Endothelial cell of umbilical vein (primary cell): Measurements from ENCODE around the gene MSI1. TPM values are rescaled to one million over a fixed set of nuclear protein-coding genes. Genes with fewer than 3 reads are reported as not detected.

Source experiments
- BruUV-seq: library from RNA; stranded (reverse); fragments of 400-500 nt; replicated peaks from 2 replicates; lab custom pipeline; 2021; lab: Mats Ljungman, UMichigan
- CTCF ChIA-PET: fragments of 300-600, 350-600 bp; sonication (Branson Sonifier 250); formaldehyde crosslinking; loops from one replicate; lab custom pipeline; 2021; ENCODE audit warnings: antibody characterized with exemption, inconsistent platforms; lab: Charles Lee
- POLR2A ChIA-PET: fragments of 300-600, 350-600 bp; sonication (Branson Sonifier 250); formaldehyde crosslinking; loops from one replicate; lab custom pipeline; 2021; ENCODE audit warnings: antibody characterized with exemption, inconsistent platforms; lab: Charles Lee
- DNase-seq: peaks from one replicate; pipeline ENCODE4 v3.0.0-alpha.2; 2011; ENCODE audit warnings: low read depth, low spot score
- FAIRE-seq: peaks from 2 replicates; lab custom pipeline; 2011; peaks lifted over from hg19 to GRCh38; lab: Jason Lieb, UNC
- H2AFZ ChIP-seq: 2 replicates; pipeline ENCODE4 v1.6.0; 2012; ENCODE audit warnings: low read depth, low read length, control low read depth, inconsistent platforms
- H3K27ac ChIP-seq: 2 replicates; pipeline ENCODE4 v1.5.1; 2011; ENCODE audit warnings: low read depth, mild to moderate bottlenecking, control low read depth, low read length, moderate library complexity; ENCODE audit not compliant: insufficient read depth
- H3K27me3 ChIP-seq, 2 experiments: 2 replicates each; pipeline versions ENCODE4 v1.6.0 to v1.6.1; 2011; ENCODE audit warnings: low read length in 2 of 2, mixed read lengths in 1 of 2; ENCODE audit not compliant: control insufficient read depth in 2 of 2, insufficient read depth in 2 of 2
- H3K36me3 ChIP-seq, 2 experiments: 2 replicates in 1 of 2; 3 replicates in 1 of 2; pipeline ENCODE4 v1.5.1; 2011; ENCODE audit warnings: low read length in 2 of 2, mild to moderate bottlenecking in 1 of 2, moderate library complexity in 1 of 2; ENCODE audit not compliant: control insufficient read depth in 2 of 2, insufficient read depth in 2 of 2; ENCODE audit errors: extremely low read depth in 1 of 2
- H3K4me1 ChIP-seq: 3 replicates; pipeline ENCODE4 v1.5.1; 2011; ENCODE audit warnings: mild to moderate bottlenecking, low read length; ENCODE audit not compliant: control insufficient read depth, insufficient read depth; ENCODE audit errors: extremely low read depth
- H3K4me2 ChIP-seq: 2 replicates; pipeline ENCODE4 v1.6.1; 2011; ENCODE audit warnings: low read length, control low read depth, mixed read lengths; ENCODE audit not compliant: insufficient read depth
- H3K4me3 ChIP-seq, 3 experiments: fragments of 200-600 bp in 1 of 3; sonication (generic), shearing (Covaris generic) in 1 of 3; replicated peaks in 1 of 3; 2 replicates each; pipeline ENCODE4 v1.5.1; 2011 to 2016; ENCODE audit warnings: control low read depth in 3 of 3, low read length in 3 of 3, mild to moderate bottlenecking in 2 of 3, inconsistent platforms in 1 of 3, low read depth in 1 of 3, moderate library complexity in 1 of 3; ENCODE audit not compliant: insufficient read depth in 1 of 3
- H3K79me2 ChIP-seq: 2 replicates; pipeline ENCODE4 v1.6.0; 2012; ENCODE audit warnings: low read length, inconsistent platforms; ENCODE audit not compliant: control insufficient read depth, insufficient read depth
- H3K9ac ChIP-seq: replicated peaks from 2 replicates; pipeline ENCODE3; 2011; ENCODE audit warnings: low read length, control low read depth; ENCODE audit not compliant: insufficient read depth; ENCODE audit errors: extremely low read depth
- H3K9me1 ChIP-seq: replicated peaks from 3 replicates; pipeline ENCODE4 v1.6.0; 2011; ENCODE audit warnings: mild to moderate bottlenecking, low read length; ENCODE audit not compliant: control insufficient read depth, insufficient read depth; ENCODE audit errors: extremely low read depth
- H3K9me3 ChIP-seq: replicated peaks from 2 replicates; pipeline ENCODE4 v1.5.1; 2012; ENCODE audit warnings: low read length, inconsistent platforms; ENCODE audit not compliant: control insufficient read depth, insufficient read depth
- H4K20me1 ChIP-seq: replicated peaks from 2 replicates; pipeline ENCODE3; 2011; ENCODE audit warnings: mild to moderate bottlenecking, low read length; ENCODE audit not compliant: control insufficient read depth, insufficient read depth; ENCODE audit errors: extremely low read depth
- CTCF ChIP-seq, 2 donors: IDR thresholded peaks; 1 replicate in 1 of 2; 2 replicates in 1 of 2; pipeline ENCODE4 v1.5.1; 2011; ENCODE audit warnings: low read length in 2 of 2, mild to moderate bottlenecking in 2 of 2, moderate library complexity in 2 of 2, control low read depth in 1 of 2, inconsistent platforms in 1 of 2, low read depth in 1 of 2; ENCODE audit not compliant: insufficient read depth in 1 of 2; ENCODE audit errors: extremely low read depth in 1 of 2
- EZH2 ChIP-seq: IDR thresholded peaks from 2 replicates; pipeline ENCODE4 v1.6.1; 2012; ENCODE audit warnings: borderline replicate concordance, low read depth, mild to moderate bottlenecking, moderate library complexity, low read length, inconsistent platforms; ENCODE audit not compliant: severe bottlenecking
- FOS ChIP-seq: IDR thresholded peaks from 2 replicates; pipeline ENCODE4 v1.6.1; 2011; ENCODE audit warnings: mild to moderate bottlenecking, low read length, moderate library complexity, borderline replicate concordance; ENCODE audit not compliant: insufficient read depth
- GATA2 ChIP-seq: IDR thresholded peaks from 2 replicates; pipeline ENCODE4 v1.7.0; 2011; ENCODE audit warnings: low read depth, mild to moderate bottlenecking, moderate library complexity, mixed read lengths, low read length; ENCODE audit not compliant: insufficient read length, insufficient read depth
- JUN ChIP-seq: IDR thresholded peaks from 2 replicates; pipeline ENCODE4 v1.6.1; 2011; ENCODE audit warnings: borderline replicate concordance, low read depth; ENCODE audit not compliant: insufficient read length, insufficient read depth
- MAX ChIP-seq: IDR thresholded peaks from 2 replicates; pipeline ENCODE4 v1.6.1; 2011; ENCODE audit not compliant: insufficient read depth, insufficient read length
- MYC ChIP-seq: IDR thresholded peaks from one replicate; pipeline ENCODE4 v1.6.1; 2011; ENCODE audit warnings: mild to moderate bottlenecking, low read depth, low read length
- POLR2A ChIP-seq: IDR thresholded peaks from 2 replicates; pipeline ENCODE4 v1.6.1; 2012; ENCODE audit warnings: low read depth, mild to moderate bottlenecking, control low read depth, low read length
- POLR2AphosphoS5 ChIP-seq: IDR thresholded peaks from 2 replicates; pipeline ENCODE4 v1.6.1; 2012; ENCODE audit warnings: low read depth, mild to moderate bottlenecking, control low read depth, low read length, moderate library complexity; ENCODE audit not compliant: insufficient read depth
- dilution Hi-C: fragments of 300-500 bp; cut with MboI; formaldehyde crosslinking; loops from one replicate; pipeline ENCODE4 v1.15.0; 2019; ENCODE audit warnings: low sequenced_read_pairs; ENCODE audit not compliant: extremely low pct_ligation_motif_present
- intact Hi-C: fragments of 100-400 bp; cut with micrococcal nuclease; formaldehyde crosslinking; loops from one replicate; pipeline ENCODE4 v1.10.0; 2022
- polyA plus RNA-seq, 4 experiments: library from polyadenylated mRNA; depleted of rRNA in 3 of 4; stranded (reverse) in 3 of 4; unstranded in 1 of 4; fragments of >200 nt; gene quantifications; 2 replicates each; pipeline versions ENCODE4 v1.2.1 to v1.2.3, GENCODE V29; 2011 to 2012; ENCODE audit warnings: missing spikeins in 1 of 4
- total RNA-seq: library from RNA; stranded (reverse); gene quantifications from 2 replicates; pipeline ENCODE4 v1.2.3, GENCODE V29; 2021

Gene MSI1
- total and polyA plus RNA-seq, 2 donors (not counting 3 experiments of a cell fraction or from before 2014, with no cell fraction given), result 0.01 TPM; not detected in 1

GRCh38 chr12:120404271-120404670 lies 35.3 kb upstream of the MSI1 start:
- no peak for TF ChIP-seq GATA2
- TF ChIP-seq FOS, result no peak
- POLR2A ChIA-PET, result no interaction called here
- CTCF ChIA-PET, result no interaction called here
- Histone ChIP-seq H3K27me3 (peaks cover 0 to 5% of the 10 kb centered on the region in 2 experiments), H3K36me3 (no peaks in the 10 kb centered on the region), H3K9me3 (no peaks in the 10 kb centered on the region), H3K79me2 (no peaks in the 10 kb centered on the region), H3K4me2 (no peak overlapping the region), H3K27ac (no peak overlapping the region), H3K4me3 (no peak overlapping the region), H3K9me1 (no peaks in the 10 kb centered on the region), H3K4me1 (no peaks in the 10 kb centered on the region), H4K20me1 (no peaks in the 10 kb centered on the region), H3K9ac (no peak overlapping the region), H2AFZ (no peak overlapping the region)
- FAIRE-seq, result no peak
- DNase-seq, result no peak
- intact Hi-C loops, result no loop called here
- dilution Hi-C loops, result no loop called here
- no TSS peak for BruUV-seq

GRCh38 chr12:120403869-120404268 lies 34.9 kb upstream of the MSI1 start:
- intact Hi-C loops, result no loop called here
- FAIRE-seq (no peak), DNase-seq (no peak)
- H3K4me1 ChIP-seq, result no peaks in the 10 kb centered on the region
- no peaks in the 10 kb centered on the region for H3K79me2 ChIP-seq
- TF ChIP-seq EZH2 (no peak), MAX (no peak), POLR2AphosphoS5 (no peak), JUN (no peak), MYC (no peak), CTCF (IDR thresholded peaks at IDR 0.05; ENCODE audit: extremely low read depth in 1 of 2, insufficient read depth in 1 of 2, low read depth in 1 of 2, low read length in 2 of 2) (no peak), POLR2A (no peak), GATA2 (no peak), FOS (no peak)
- dilution Hi-C loops, result no loop called here
- H3K36me3 ChIP-seq, result no peaks in the 10 kb centered on the region
- H3K9ac ChIP-seq, result no peak overlapping the region
- ChIA-PET CTCF (interaction anchor here (0.8 kb wide), 1 partner anchor 106 kb away, joined by 3 read pairs; no protein-coding TSS in a partner anchor), POLR2A (no interaction called here)
- H3K4me3 ChIP-seq, result no peak overlapping the region
- no peak overlapping the region for H3K4me2 ChIP-seq
- no peak overlapping the region for H2AFZ ChIP-seq
- no peaks in the 10 kb centered on the region for H4K20me1 ChIP-seq
- peaks cover 0 to 5% of the 10 kb centered on the region in 2 experiments for H3K27me3 ChIP-seq
- H3K9me3 ChIP-seq, result no peaks in the 10 kb centered on the region
- BruUV-seq, result no TSS peak
- H3K27ac ChIP-seq, result no peak overlapping the region
- no peaks in the 10 kb centered on the region for H3K9me1 ChIP-seq
